ENCODE results near the gene SPIRE2.

The SPIRE2 gene

GRCh38 chr16:89893642-89894548 lies 65.6 kb downstream of the SPIRE2 start:
- no peak for DNase-seq (ENCODE audit: low read depth in 2 of 2)

DNA sequence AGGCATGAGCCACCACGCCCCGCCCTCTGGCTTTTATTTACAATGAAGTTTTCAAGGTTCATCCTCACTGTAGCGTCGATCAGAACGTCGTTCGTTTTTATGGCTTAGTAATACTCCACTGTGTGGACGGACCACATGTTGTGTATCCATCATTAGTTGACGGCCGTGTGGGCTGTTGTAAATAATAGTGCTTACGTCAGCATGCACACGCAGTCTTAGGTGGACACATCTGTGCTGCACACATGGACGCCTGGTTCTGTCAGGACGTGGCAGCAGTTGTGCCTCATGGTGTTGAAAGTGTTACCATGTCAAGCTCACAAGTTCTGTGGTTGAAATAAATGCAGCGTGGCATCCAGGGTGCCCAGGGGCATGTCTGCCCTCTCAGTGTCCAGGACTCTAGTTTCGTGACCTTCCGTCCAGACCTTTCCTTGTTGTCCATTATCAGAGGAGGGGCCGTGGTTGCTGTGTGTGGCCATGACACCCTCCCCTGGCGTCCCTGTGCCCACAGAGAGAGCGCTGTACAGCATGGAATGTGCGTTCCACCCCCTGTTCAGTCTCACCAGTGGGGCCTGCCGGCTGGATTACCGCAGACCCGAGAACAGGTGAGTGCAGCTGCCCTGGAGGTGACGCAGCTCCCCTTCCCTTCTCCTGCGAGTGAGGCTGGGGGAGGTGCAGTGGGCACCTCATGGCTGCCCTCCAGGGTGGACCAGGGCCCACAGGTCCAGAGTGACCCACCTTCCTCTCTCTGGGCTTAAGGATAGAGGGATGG lies 67.4 kb downstream of the SPIRE2 start:
- DNase-seq (ENCODE audit: low read depth in 2 of 2): no peak

DNA sequence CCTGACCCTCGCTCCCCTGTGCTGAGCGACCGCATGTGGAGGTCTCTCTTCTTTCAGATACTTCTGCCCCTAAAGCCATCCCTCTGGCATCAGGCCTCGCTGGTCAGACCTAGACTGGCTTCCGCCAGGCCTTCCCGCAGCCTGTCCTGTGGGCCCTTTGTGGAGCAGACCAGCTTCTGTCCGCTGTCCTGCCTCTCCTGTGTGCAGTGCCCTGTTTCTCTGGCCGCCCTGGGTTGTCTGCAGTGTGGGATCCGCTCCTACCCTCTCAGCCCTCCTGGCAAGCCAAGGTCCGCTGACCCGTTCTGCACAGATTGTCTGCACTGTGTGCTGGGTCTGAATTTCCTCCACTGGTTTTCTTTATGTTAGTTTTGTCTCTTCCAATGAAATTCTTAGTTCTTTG lies 68.9 kb downstream of the SPIRE2 start:
- DNase-seq (ENCODE audit: low read depth in 2 of 2): no peak

DNA sequence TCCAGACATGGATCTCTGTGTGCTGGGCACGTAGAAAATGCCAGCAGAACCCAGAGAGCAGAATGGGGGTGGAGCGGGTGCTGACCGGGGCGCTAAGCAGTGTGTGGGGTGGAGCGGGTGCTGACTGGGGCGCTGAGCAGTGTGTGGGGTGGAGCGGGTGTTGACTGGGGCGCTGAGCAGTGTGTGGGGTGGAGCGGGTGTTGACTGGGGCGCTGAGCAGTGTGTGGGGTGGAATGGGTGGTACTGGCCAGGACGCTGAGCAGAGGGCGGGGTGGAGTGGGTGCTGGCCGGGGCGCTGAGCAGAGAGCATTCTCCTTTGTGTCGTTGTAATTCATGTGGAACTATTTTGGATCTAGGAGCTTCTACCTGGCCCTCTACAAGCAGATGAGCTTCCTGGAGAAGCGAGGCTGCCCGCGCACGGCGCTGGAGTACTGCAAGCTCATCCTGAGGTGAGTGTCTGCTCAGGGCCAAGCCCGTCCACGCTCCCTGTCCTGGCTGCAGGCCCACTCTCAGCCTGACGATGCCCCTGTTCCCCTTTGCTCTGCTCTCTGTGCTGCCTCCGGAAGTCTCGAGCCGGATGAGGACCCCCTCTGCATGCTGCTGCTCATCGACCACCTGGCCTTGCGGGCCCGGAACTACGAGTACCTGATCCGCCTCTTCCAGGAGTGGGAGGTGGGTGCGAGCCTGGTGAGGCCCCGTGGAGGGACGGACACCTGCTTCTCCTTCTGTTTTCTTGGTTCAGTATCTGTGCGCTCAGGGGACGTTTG lies 70.1 kb downstream of the SPIRE2 start:
- no peak for DNase-seq (ENCODE audit: low read depth in 2 of 2)

DNA sequence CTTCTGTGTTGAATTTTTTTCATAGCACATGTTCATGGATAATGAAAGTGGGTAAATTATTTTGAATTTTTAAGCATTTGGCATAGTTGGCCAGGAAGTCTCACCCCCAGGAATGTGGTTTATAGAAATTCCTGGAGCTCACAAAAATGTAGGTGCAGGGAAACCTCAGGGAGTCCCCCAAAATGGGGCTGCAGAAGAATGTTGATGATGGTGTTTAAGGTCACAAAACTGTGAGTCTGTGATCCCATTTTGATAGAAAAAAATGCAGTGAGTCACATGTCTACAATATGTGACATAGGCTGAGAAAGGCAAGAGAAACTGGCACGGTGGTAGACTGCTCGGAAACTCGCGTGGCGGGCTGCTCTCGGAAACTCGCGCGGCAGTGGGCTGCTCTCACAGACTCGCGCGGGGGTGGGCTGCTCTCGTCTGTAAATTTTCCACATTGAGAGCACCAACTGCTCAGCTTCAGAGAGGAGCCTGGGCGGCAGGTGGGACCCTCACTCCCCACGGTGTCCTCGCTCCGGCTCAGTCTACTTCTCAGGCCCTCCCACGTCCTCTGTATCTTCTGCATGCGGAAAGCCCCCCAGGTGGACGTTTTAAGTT lies 71.7 kb downstream of the SPIRE2 start:
- DNase-seq (ENCODE audit: low read depth in 2 of 2): no peak

- DNase-seq (ENCODE audit: low read depth in 2 of 2): no peak
Measured at GRCh38 chr16:89900885-89901284, 72.6 kb downstream of the SPIRE2 start.

GRCh38 chr16:89902980-89903379 lies 74.7 kb downstream of the SPIRE2 start:
- no peak for DNase-seq (ENCODE audit: low read depth in 2 of 2)

- DNase-seq (ENCODE audit: low read depth in 2 of 2): no peak
Measured at GRCh38 chr16:89903908-89904515, 75.7 kb downstream of the SPIRE2 start.

DNA sequence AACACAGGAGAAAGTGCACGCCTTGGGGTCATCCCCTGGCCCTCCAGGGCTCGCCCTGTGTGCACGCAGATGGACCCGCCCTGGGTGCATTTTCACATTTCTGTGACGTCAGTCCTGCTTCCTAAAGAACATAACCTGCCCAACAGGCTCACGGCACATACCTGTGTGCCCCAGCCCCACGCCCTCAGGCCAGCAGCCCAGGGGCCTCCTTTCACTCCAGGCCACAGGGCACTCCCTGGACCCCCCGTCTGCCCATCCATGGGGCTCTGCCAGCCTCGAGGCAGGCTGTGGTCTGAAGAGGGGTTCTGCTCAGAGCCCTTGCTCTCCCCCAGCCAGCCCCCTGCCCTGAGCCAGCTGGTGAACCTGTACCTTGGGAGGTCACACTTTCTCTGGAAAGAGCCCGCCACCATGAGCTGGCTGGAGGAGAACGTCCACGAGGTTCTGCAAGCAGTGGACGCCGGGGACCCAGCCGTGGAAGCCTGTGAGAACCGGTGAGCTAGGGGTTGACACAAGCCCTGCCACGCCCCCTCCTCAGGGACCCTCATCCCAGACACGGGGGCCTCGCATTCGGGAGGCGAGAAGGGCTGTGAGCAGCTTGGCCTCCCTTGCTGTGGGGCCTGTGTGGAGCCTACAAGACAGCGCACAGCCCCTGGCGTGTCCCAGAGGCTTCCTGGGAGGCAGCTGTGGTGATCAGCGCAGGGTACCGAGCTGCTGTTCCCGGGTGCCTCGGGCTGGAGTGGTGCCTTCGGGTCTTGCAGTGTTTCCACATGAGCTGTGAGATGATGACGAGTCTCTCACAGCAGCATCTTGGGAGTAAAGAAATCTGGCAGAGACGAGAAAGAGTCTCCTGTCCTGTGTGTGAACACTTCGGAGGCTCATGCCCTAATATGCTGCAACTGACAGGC lies 76.6 kb downstream of the SPIRE2 start:
- DNase-seq (ENCODE audit: low read depth in 2 of 2): no peak

GRCh38 chr16:89905511-89906139 lies 77.3 kb downstream of the SPIRE2 start:
- DNase-seq (ENCODE audit: low read depth in 2 of 2): no peak

DNA sequence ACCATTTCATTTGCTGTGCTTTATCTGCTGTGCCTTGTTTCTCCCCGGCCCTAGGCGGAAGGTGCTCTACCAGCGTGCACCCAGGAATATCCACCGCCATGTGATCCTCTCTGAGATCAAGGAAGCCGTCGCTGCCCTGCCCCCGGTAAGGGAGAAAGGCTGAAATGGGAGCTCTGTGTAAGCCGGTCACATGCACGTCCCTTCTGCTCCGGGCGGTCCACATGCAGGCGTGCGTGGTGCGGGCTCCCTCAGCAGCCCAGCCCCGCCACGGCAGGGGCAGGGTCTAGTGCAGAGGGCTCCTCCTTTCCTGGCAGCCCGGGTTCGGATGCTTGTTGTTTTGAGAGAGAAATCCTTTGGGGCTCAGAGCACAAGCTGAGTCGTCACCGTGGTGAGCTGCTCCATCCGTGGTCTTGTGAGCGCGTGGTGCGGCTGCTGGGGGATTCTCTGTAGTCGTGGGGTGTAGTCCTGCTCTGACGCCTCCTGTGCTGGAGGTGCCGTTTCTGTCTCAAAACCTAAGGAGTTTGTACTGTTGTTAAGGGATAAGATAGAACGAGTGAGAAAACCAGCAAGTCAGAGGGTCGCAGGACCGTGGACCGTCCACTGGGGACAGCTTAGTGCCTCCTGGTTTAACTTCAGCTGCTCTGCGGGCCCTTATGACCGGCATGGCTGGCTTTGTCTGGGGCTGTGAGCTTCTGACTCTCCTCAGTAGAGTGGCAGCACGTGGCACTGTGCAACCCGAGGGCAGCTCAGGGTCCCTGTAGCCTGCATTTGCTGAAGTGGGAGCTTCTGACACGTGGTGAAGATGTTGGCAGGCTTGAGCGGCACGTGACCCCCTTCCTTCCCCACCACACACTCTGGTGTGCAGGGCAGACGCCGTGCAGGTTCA lies 78.1 kb downstream of the SPIRE2 start:
- no peak for DNase-seq (ENCODE audit: low read depth in 2 of 2)

GRCh38 chr16:89907055-89907814 lies 79.0 kb downstream of the SPIRE2 start:
- no peak for DNase-seq (ENCODE audit: low read depth in 2 of 2)

DNA sequence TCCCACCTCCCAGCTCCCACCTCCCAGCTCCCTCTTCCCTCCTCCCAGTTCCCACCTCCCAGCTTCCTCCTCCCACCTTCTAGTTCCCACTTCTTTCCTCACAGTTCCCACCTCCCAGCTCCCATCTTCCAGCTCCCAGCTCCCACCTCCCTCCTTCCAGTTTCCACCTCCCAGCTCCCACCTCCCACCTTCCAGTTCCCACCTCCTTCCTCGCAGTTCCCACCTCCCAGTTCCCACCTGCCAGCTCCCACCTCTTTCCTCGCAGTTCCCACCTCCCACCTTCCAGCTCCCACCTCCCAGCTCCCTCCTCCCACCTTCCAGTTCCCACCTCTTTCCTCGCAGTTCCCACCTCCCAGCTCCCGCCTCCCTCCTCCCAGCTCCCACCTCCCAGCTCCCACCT lies 80.0 kb downstream of the SPIRE2 start:
- DNase-seq (ENCODE audit: low read depth in 2 of 2): no peak

GRCh38 chr16:89909777-89910716 lies 81.8 kb downstream of the SPIRE2 start:
- peak; percentile 39 to 53 for DNase-seq (ENCODE audit: low read depth in 2 of 2)

DNA sequence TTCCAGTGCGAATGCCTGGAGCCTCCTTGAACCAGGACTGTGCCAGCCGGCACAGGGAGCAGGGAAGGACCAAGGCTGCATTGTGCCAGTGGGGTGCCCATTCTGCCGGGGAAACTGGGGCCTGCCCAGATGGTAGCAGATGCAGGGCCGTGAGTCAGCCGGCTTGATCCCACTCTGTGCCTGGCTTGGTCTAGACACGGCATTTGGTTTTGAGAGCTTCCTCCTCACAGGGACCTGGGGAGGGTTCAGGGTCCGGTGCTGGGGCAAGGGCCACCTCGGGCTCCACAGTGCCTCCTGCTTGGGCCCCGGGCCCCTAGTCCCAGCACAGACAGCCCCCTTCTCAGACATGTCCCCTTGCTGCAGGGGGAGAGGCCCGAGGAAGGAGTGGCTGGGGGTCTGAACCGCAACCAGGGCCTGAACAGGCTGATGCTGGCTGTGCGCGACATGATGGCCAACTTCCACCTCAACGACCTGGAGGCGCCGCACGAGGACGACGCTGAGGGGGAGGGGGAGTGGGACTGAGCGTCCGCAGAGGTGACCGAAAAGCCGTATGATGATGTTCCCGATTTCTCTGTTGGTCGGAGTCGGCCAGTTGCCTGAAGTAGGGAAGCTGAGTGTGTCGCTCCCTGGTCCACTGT lies 82.6 kb downstream of the SPIRE2 start:
- DNase-seq (ENCODE audit: low read depth in 2 of 2): no peak

GRCh38 chr16:89911375-89911774 lies 83.1 kb downstream of the SPIRE2 start:
- DNase-seq (ENCODE audit: low read depth in 2 of 2): no peak
